GM12891 (cell line): ENCODE data around the gene MYO3A.

ENCODE experiments used
- PAX5 ChIP-seq: IDR thresholded peaks from 2 replicates; pipeline ENCODE4 v1.6.1; 2011; ENCODE audit warnings: low read length, moderate library complexity, mild to moderate bottlenecking; ENCODE audit not compliant: insufficient read depth, severe bottlenecking
- POLR2A ChIP-seq: IDR thresholded peaks from 2 replicates; pipeline ENCODE4 v1.6.1; 2011; ENCODE audit warnings: low read depth, low read length, control low read depth
- POLR2AphosphoS5 ChIP-seq: IDR thresholded peaks from 2 replicates; pipeline ENCODE4 v1.6.1; 2011; ENCODE audit warnings: low read depth, low read length, control low read depth
- SPI1 ChIP-seq: IDR thresholded peaks from 2 replicates; pipeline ENCODE4 v1.6.1; 2011; ENCODE audit warnings: low read depth, low read length, control low read depth
- TAF1 ChIP-seq: IDR thresholded peaks from 2 replicates; pipeline ENCODE4 v1.6.1; 2011; ENCODE audit warnings: low read depth, low read length, control low read depth

DNA sequence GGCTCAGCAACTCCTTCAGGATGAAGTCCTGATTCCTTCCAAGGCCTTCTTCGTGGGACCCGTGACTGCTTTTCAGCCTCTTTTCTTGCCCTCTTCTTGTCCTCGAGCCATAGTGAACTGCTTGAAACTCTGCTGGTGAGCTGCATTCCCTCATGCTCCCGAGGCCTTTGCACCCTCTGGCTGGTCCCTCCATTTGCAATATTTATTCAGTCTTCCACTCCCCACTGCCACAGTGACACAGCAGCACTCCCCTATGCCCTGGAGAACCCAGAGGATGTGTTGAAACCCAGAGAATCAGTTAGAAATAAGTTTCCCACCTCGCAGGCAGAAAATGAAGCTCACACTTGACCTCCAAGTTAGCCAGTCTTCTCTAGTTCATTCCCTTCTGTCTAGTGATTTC, 260.2 kb downstream of the MYO3A start:
- TF ChIP-seq POLR2AphosphoS5 (no peak), POLR2A (no peak), TAF1 (no peak), PAX5 (no peak), SPI1 (no peak)
